Measurements from ENCODE around the gene GRAMD2B. TPM values are rescaled to one million over a fixed set of nuclear protein-coding genes. Genes with fewer than 3 reads are reported as not detected.

The GRAMD2B gene
- total RNA-seq, 2 experiments from 2014 or later, result 7.2 to 9.4 TPM

GRCh38 chr5:126384985-126385384 lies 38.2 kb upstream of the GRAMD2B start:
- intact Hi-C loops (cut with DNase I, micrococcal nuclease), result no loop called here
- Histone ChIP-seq H3K36me3 (ENCODE audit: insufficient read depth, low read length) (no peaks in the 10 kb centered on the region), H3K9me3 (ENCODE audit: control insufficient read depth in 1 of 2, insufficient read depth in 1 of 2, low read length in 2 of 2) (no peaks in the 10 kb centered on the region), H3K4me1 (ENCODE audit: insufficient read depth, low read length) (no peaks in the 10 kb centered on the region), H3K27ac (ENCODE audit: low read depth in 1 of 2, low read length in 2 of 2) (no peak overlapping the region), H3K27me3 (ENCODE audit: control insufficient read depth in 1 of 2, insufficient read depth in 2 of 2, low read length in 2 of 2) (no peaks in the 10 kb centered on the region), H3K4me3 (ENCODE audit: low read length) (no peak overlapping the region)
- ChIA-PET POLR2A (no interaction called here), CTCF (no interaction called here)
- Mint-ChIP-seq H3K27me3 (no peaks in the 10 kb centered on the region), H3K36me3 (ENCODE audit: low read depth) (no peaks in the 10 kb centered on the region), H3K4me3 (no peak overlapping the region), H3K4me1 (ENCODE audit: low read depth) (no peaks in the 10 kb centered on the region), H3K9me3 (peaks cover 3% of the 10 kb centered on the region), H3K27ac (no peak overlapping the region)
- no peak for TF ChIP-seq CTCF (IDR thresholded peaks at IDR 0.05)
- no peak for ATAC-seq (ENCODE audit: poor library complexity)
- no peak for DNase-seq

- H3K36me3 ChIP-seq (ENCODE audit: insufficient read depth, low read length), result no peaks in the 10 kb centered on the region
- Mint-ChIP-seq H3K27me3 (no peaks in the 10 kb centered on the region), H3K4me3 (no peak overlapping the region), H3K9me3 (peaks cover 3% of the 10 kb centered on the region), H3K36me3 (ENCODE audit: low read depth) (no peaks in the 10 kb centered on the region), H3K4me1 (ENCODE audit: low read depth) (no peaks in the 10 kb centered on the region), H3K27ac (no peak overlapping the region)
- intact Hi-C loops (cut with DNase I, micrococcal nuclease), result no loop called here
- H3K4me1 ChIP-seq (ENCODE audit: insufficient read depth, low read length), result no peaks in the 10 kb centered on the region
- no peaks in the 10 kb centered on the region for H3K27me3 ChIP-seq (ENCODE audit: control insufficient read depth in 1 of 2, insufficient read depth in 2 of 2, low read length in 2 of 2)
- DNase-seq (no peak), ATAC-seq (ENCODE audit: poor library complexity) (no peak)
- no peak overlapping the region for H3K4me3 ChIP-seq (ENCODE audit: low read length)
- no peak for TF ChIP-seq CTCF (IDR thresholded peaks at IDR 0.05)
- H3K9me3 ChIP-seq (ENCODE audit: control insufficient read depth in 1 of 2, insufficient read depth in 1 of 2, low read length in 2 of 2), result no peaks in the 10 kb centered on the region
- POLR2A ChIA-PET, result no interaction called here
- H3K27ac ChIP-seq (ENCODE audit: low read depth in 1 of 2, low read length in 2 of 2), result no peak overlapping the region
- CTCF ChIA-PET, result interaction anchor here (0.6 kb wide), 1 partner anchor 155 kb away, joined by 5 read pairs; no protein-coding TSS in a partner anchor
These were observed 37.4 kb upstream of the GRAMD2B start for GRCh38 chr5:126385524-126386502.

DNA sequence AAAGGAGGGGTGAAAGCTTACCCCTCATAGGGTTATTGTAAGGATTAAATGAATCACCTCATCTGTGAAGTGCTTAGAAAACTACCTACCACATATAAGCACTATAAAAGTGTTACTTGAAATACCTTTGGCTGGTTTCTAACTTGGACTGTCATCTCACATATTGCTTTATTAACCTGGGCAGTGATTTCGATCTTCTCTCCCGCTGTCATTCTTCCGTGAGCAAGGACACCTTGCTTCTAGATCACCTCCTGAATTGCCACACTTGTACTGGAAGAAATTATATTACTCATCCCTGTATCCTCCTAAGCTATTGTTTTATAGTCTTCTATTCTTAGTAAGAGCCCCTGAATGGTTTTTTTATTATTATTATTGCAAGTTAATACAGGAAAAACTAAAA lies 34.0 kb upstream of the GRAMD2B start:
- TF ChIP-seq CTCF (IDR thresholded peaks at IDR 0.05), result no peak
- no peak overlapping the region for H3K27ac ChIP-seq (ENCODE audit: low read depth in 1 of 2, low read length in 2 of 2)
- no peaks in the 10 kb centered on the region for H3K36me3 ChIP-seq (ENCODE audit: insufficient read depth, low read length)
- DNase-seq (no peak), ATAC-seq (ENCODE audit: poor library complexity) (no peak)
- no peaks in the 10 kb centered on the region for H3K27me3 Mint-ChIP-seq
- intact Hi-C loops (cut with DNase I, micrococcal nuclease), result no loop called here
- H3K4me3 Mint-ChIP-seq, result no peak overlapping the region
- H3K4me1 Mint-ChIP-seq (ENCODE audit: low read depth), result no peaks in the 10 kb centered on the region
- no peaks in the 10 kb centered on the region for H3K9me3 Mint-ChIP-seq
- H3K9me3 ChIP-seq (ENCODE audit: control insufficient read depth in 1 of 2, insufficient read depth in 1 of 2, low read length in 2 of 2), result no peaks in the 10 kb centered on the region
- no peak overlapping the region for H3K4me3 ChIP-seq (ENCODE audit: low read length)
- H3K4me1 ChIP-seq (ENCODE audit: insufficient read depth, low read length), result no peaks in the 10 kb centered on the region
- no peak overlapping the region for H3K27ac Mint-ChIP-seq
- no peaks in the 10 kb centered on the region for H3K36me3 Mint-ChIP-seq (ENCODE audit: low read depth)
- no peaks in the 10 kb centered on the region for H3K27me3 ChIP-seq (ENCODE audit: control insufficient read depth in 1 of 2, insufficient read depth in 2 of 2, low read length in 2 of 2)
- ChIA-PET POLR2A (interaction anchor here (0.9 kb wide), 1 partner anchor 61 kb away, joined by 3 read pairs; no protein-coding TSS in a partner anchor), CTCF (no interaction called here)

Measured in CD4-positive, alpha-beta T cell (primary cell).